Sigmoid colon (tissue), 7 donors: Measurements from ENCODE around the gene WDR90. TPM values are rescaled to one million over a fixed set of nuclear protein-coding genes. Genes with fewer than 3 reads are reported as not detected.

Experiments
- DNase-seq: peaks from one replicate; pipeline ENCODE4 v3.0.0-alpha.2; 2019
- H3K27ac ChIP-seq, 4 donors: fragments of 200-600 bp; sonication (generic); one replicate each; pipeline ENCODE4 v1.5.1; 2016 to 2019; ENCODE audit warnings: mild to moderate bottlenecking in 1 of 4
- H3K27me3 ChIP-seq, 3 donors: fragments of 200-600 bp; sonication (generic); one replicate each; pipeline ENCODE4 v1.5.1; 2019; ENCODE audit warnings: mild to moderate bottlenecking in 1 of 3
- H3K36me3 ChIP-seq, 4 donors: fragments of 200-600 bp; sonication (generic); one replicate each; pipeline ENCODE4 v1.5.1; 2016 to 2019
- H3K4me1 ChIP-seq, 4 donors: fragments of 200-600 bp; sonication (generic); one replicate each; pipeline ENCODE4 v1.5.1; 2017 to 2019
- H3K4me3 ChIP-seq, 4 donors: fragments of 200-600 bp; sonication (generic); one replicate each; pipeline ENCODE4 v1.5.1; 2017 to 2019; ENCODE audit warnings: mild to moderate bottlenecking in 2 of 4, moderate library complexity in 1 of 4
- H3K9me3 ChIP-seq, 4 donors: fragments of 200-600 bp in 3 of 4; sonication (generic) in 3 of 4; one replicate each; pipeline versions ENCODE4 v1.5.1 to v1.6.1; 2013 to 2019
- EP300 ChIP-seq, 4 donors: sonication (generic); formaldehyde crosslinking; IDR thresholded peaks; one replicate each; pipeline ENCODE4 v1.6.1; 2017; ENCODE audit warnings: antibody characterized with exemption in 4 of 4
- POLR2A ChIP-seq, 2 donors: fragments of 450-650 bp; IDR thresholded peaks; one replicate each; pipeline ENCODE4 v1.6.1; 2016; ENCODE audit warnings: antibody characterized with exemption in 2 of 2, mild to moderate bottlenecking in 2 of 2, moderate library complexity in 2 of 2
- POLR2AphosphoS5 ChIP-seq, 4 donors: sonication (generic); formaldehyde crosslinking; IDR thresholded peaks; one replicate each; pipeline ENCODE4 v1.6.1; 2017; ENCODE audit warnings: antibody characterized with exemption in 4 of 4
- WGBS, 2 donors: extraction: QIAGEN DNeasy Blood & Tissue Kit; methylation state at CpG; one replicate each; pipeline ENCODE4 v1.1.7; 2013; 5-methylcytosine and 5-hydroxymethylcytosine counted together
- intact Hi-C: fragments of 100-400 bp; cut with DNase I; formaldehyde crosslinking; loops from one replicate; pipeline ENCODE4 v1.15.1; 2023
- polyA plus RNA-seq, 3 donors: library from polyadenylated mRNA; stranded (reverse); fragments of 200-250 nt; gene quantifications; one replicate each; pipeline ENCODE4 v1.2.3, GENCODE V29; 2013
- total RNA-seq, 4 donors: library from RNA; depleted of rRNA; stranded (reverse); fragments of >200 nt; gene quantifications; one replicate each; pipeline ENCODE4 v1.1.0, GENCODE V29; 2016
- TF ChIP-seq, protein P1 (sequence below), 4 experiments: fragments of 450-650 bp in 3 of 4; fragments of 200-600 bp in 1 of 4; IDR thresholded peaks; one replicate each; pipeline ENCODE4 v1.5.1; 2016 to 2019; ENCODE audit warnings: antibody characterized with exemption in 4 of 4, mild to moderate bottlenecking in 3 of 4, moderate library complexity in 2 of 4
- donor health status: healthy with polysubstance abuse.
- donor health status: Bipolar disorder and iron deficiency.
- donor health status: healthy.

The WDR90 gene
- total RNA-seq = 10 to 100 TPM in 3 of 4 donors, 1 to 10 TPM in 1; 6.6 to 37.1 (median 13.7) TPM
- polyA plus RNA-seq = 10 to 100 TPM in 1 of 3 donors, 1 to 10 TPM in 2; 5.4 to 49.0 (median 7.2) TPM

DNA sequence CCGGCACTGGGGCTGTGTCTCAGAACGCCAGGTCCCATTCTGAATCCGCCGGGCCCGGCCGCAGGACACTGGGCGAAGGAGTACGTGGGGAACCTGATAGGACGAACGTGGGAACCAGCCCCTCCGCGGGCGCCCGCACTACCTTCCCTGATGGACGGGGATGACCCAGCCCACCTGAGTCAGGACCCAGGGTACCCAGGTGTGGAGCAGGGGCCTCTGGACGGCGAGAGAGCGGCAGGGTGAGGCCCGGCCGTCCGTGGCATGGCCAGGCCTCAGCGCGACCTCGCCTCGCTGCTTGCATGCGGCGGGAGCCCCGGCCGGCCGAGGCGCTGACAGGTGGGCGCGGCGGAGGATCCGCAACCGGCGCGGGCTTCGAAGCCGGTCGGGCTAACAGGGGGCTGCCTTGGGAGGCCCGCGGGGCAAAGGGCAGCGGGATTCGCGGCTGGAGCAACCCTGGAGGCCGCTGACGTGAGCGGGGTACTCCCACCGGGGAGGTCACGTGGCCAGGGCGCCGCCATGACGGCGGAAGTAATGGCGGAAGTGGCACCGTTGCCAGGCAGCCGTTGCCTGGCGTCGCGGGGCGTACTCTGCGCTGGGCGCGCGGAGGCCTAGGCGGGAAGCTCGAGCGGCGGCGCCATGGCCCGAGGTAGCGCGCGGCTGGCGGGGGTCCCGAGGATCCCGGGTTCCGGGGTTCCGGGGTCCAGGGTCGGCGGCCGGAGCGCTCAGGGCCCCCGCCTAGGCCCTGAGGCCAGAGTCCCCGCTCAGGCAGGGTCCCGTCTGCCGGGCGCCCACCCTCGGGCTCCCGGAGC is at the start of gene WDR90:
TSS of gene WDR90 (plus strand) at position 585 of the 809 bp plus-strand sequence. CDS start at position 637, 52 bp downstream.
- DNase-seq = peak; percentile 97
- H3K4me1 ChIP-seq = peaks cover 0 to 40% (median 34%) of the 10 kb centered on the region in 4 donors
- 1% methylated on average over 91 of the region's 91 CpGs for WGBS, 2 donors
- no peaks in the 10 kb centered on the region for H3K9me3 ChIP-seq
- H3K27ac ChIP-seq = peak within 1 kb of the TSS; percentile 78 to 91 (median 90)
- H3K4me3 ChIP-seq = peak within 1 kb of the TSS; percentile 59 to 84 (median 66)
- peak; percentile 58 to 88 (median 76) for TF ChIP-seq POLR2AphosphoS5 (IDR thresholded peaks at IDR 0.05)
- TF ChIP-seq EP300 (IDR thresholded peaks at IDR 0.05) = no peak
- TF ChIP-seq POLR2A (IDR thresholded peaks at IDR 0.05) = peak; percentile 20 to 53
- TF ChIP-seq, protein P1, sequence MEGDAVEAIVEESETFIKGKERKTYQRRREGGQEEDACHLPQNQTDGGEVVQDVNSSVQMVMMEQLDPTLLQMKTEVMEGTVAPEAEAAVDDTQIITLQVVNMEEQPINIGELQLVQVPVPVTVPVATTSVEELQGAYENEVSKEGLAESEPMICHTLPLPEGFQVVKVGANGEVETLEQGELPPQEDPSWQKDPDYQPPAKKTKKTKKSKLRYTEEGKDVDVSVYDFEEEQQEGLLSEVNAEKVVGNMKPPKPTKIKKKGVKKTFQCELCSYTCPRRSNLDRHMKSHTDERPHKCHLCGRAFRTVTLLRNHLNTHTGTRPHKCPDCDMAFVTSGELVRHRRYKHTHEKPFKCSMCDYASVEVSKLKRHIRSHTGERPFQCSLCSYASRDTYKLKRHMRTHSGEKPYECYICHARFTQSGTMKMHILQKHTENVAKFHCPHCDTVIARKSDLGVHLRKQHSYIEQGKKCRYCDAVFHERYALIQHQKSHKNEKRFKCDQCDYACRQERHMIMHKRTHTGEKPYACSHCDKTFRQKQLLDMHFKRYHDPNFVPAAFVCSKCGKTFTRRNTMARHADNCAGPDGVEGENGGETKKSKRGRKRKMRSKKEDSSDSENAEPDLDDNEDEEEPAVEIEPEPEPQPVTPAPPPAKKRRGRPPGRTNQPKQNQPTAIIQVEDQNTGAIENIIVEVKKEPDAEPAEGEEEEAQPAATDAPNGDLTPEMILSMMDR (IDR thresholded peaks at IDR 0.05) = no peak
- H3K36me3 ChIP-seq = peaks cover 0 to 20% (median 0%) of the 10 kb centered on the region in 4 donors
- intact Hi-C loops = no loop called here
- no peaks in the 10 kb centered on the region for H3K27me3 ChIP-seq

DNA sequence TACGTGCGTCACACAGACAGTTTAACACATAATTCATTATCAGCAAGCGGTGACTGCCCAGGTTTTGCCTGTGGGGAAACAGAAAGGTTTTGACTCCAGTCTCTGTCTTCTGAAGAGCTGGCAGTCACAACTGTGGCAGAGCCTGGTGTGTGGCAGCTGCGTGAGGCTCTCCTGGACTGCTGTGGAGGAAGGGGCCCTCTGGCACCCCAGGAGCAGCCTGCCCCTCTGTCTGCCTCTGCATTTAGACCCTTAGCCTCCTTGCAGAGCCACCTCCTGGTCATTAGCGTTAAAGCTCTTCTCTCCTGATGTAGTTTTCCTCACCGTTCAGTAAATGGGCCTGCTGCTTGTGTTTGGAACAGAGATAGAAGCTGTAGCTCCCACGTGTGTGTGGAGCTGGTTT is 48.4 kb upstream of the WDR90 start:
- Histone ChIP-seq H3K4me1 (no peaks in the 10 kb centered on the region), H3K27ac (no peak overlapping the region), H3K9me3 (no peaks in the 10 kb centered on the region), H3K27me3 (no peaks in the 10 kb centered on the region), H3K4me3 (no peak overlapping the region), H3K36me3 (peaks cover 0 to 13% (median 0%) of the 10 kb centered on the region in 4 donors)
- TF ChIP-seq POLR2AphosphoS5 (IDR thresholded peaks at IDR 0.05) = no peak
- no peak for TF ChIP-seq POLR2A (IDR thresholded peaks at IDR 0.05)
- DNase-seq = no peak
- intact Hi-C loops = no loop called here
- WGBS, 2 donors = 53 to 54% methylated on average over 7 of the region's 7 CpGs

DNA sequence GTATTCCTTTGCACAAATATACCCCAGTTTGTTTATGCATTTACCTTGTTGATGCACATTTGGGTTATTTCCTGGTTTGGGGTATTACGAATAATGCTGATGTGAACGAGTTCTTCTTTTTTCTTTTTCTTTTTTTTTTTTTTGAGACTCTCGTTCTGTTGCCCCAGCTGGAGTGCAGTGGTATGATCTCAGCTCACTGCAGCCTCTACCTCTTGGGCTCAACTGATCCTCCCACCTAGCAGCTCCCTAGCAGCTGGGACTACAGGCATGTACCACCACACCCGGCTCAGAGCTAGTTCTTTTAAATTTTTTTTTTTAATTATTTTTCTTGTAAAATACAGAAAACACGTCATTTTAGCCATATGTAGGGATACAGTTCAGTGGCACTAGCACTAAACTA is 45.2 kb upstream of the WDR90 start:
- DNase-seq = no peak
- intact Hi-C loops = no loop called here
- WGBS, 2 donors = 70 to 91% methylated on average over 5 of the region's 5 CpGs
- H3K27ac ChIP-seq = no peak overlapping the region
- TF ChIP-seq POLR2A (IDR thresholded peaks at IDR 0.05) = no peak
- TF ChIP-seq, protein P1 (IDR thresholded peaks at IDR 0.05) = no peak
- no peak for TF ChIP-seq POLR2AphosphoS5 (IDR thresholded peaks at IDR 0.05)
- no peak for TF ChIP-seq EP300 (IDR thresholded peaks at IDR 0.05)
- no peak overlapping the region for H3K4me3 ChIP-seq
- H3K9me3 ChIP-seq = no peaks in the 10 kb centered on the region
- H3K27me3 ChIP-seq = no peaks in the 10 kb centered on the region
- no peaks in the 10 kb centered on the region for H3K4me1 ChIP-seq
- H3K36me3 ChIP-seq = peaks cover 0 to 13% (median 0%) of the 10 kb centered on the region in 4 donors

DNA sequence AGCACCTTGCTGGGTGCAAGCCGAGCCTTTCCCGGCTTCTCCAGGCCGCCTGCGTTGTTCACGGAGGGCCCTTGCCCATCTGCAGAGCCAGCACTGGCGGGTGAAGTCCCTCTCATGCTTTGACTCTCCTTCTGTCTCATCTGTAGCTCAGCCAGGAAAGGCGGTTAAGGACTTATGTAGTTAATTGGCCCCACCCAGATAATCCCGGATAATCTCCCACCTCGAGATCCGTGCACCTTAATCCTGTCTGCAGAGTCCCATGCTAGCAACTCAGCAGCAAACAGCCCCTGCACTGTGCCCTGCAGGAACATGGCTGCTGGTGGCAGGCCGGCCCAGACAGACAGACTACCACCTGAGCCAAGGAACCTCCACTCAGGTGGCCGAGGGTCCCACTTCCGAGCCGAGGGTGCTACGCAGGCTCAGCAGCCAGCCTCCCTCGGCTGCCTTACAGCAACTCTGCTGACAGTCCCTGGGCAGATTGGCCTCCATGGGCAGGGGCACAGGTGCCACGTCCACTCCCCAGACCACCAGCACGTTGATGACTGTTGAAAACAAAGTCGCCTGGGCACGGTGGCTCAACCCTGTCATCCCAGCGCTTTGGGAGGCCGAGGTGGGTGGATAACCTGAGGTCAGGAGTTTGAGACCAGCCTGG is 42.4 kb upstream of the WDR90 start:
- Histone ChIP-seq H3K4me1 (peaks cover 0 to 7% (median 6%) of the 10 kb centered on the region in 4 donors), H3K4me3 (no peak overlapping the region), H3K9me3 (no peaks in the 10 kb centered on the region), H3K27me3 (no peaks in the 10 kb centered on the region), H3K36me3 (no peaks in the 10 kb centered on the region), H3K27ac (no peak overlapping the region)
- no peak for TF ChIP-seq EP300 (IDR thresholded peaks at IDR 0.05)
- TF ChIP-seq POLR2AphosphoS5 (IDR thresholded peaks at IDR 0.05) = no peak
- TF ChIP-seq, protein P1 (IDR thresholded peaks at IDR 0.05) = no peak
- TF ChIP-seq POLR2A (IDR thresholded peaks at IDR 0.05) = no peak
- no peak for DNase-seq
- WGBS, 2 donors = 93 to 95% methylated on average over 22 of the region's 22 CpGs
- intact Hi-C loops = no loop called here

DNA sequence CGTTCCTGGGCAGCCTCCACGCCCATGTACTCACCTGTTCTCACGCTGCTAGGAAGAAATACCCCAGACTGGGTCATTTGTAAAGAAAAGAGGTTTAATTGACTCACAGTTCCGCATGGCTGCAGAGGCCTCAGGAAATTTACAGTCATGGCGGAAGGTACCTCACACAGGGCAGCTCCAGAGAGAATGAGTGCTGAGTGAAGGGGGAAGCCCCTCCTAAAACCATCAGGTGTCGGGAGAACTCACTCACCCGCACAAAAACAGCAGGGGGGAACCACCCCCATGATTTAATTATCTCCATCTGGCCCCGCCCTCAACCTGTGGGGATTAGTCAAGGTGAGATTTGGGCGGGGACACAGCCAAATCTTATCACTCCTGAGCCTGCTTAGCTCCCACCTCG is 41.1 kb upstream of the WDR90 start:
- intact Hi-C loops = no loop called here
- no peak overlapping the region for H3K27ac ChIP-seq
- H3K4me3 ChIP-seq = no peak overlapping the region
- no peak for DNase-seq
- H3K4me1 ChIP-seq = peaks cover 0 to 7% (median 6%) of the 10 kb centered on the region in 4 donors
- no peaks in the 10 kb centered on the region for H3K36me3 ChIP-seq
- 63 to 74% methylated on average over 10 of the region's 10 CpGs for WGBS, 2 donors
- TF ChIP-seq POLR2A (IDR thresholded peaks at IDR 0.05) (no peak), EP300 (IDR thresholded peaks at IDR 0.05) (no peak), POLR2AphosphoS5 (IDR thresholded peaks at IDR 0.05) (no peak)
- TF ChIP-seq, protein P1 (IDR thresholded peaks at IDR 0.05) = no peak
- H3K9me3 ChIP-seq = no peaks in the 10 kb centered on the region
- H3K27me3 ChIP-seq = no peaks in the 10 kb centered on the region
